T follicular helper cell (primary cell): ENCODE measurements around the gene CARF.
A peak's percentile ranks its signal among the peaks of the same experiment; 100 is the strongest.
"Not testable (repeated sequence)": the region's sequence is repeated elsewhere in the genome, so short reads cannot be mapped to it uniquely, and the experiment has no call there.

Source experiments
- DNase-seq: peaks from one replicate; pipeline ENCODE4 v3.0.0-alpha.2; 2020; ENCODE audit warnings: low read depth

CARF gene

DNA sequence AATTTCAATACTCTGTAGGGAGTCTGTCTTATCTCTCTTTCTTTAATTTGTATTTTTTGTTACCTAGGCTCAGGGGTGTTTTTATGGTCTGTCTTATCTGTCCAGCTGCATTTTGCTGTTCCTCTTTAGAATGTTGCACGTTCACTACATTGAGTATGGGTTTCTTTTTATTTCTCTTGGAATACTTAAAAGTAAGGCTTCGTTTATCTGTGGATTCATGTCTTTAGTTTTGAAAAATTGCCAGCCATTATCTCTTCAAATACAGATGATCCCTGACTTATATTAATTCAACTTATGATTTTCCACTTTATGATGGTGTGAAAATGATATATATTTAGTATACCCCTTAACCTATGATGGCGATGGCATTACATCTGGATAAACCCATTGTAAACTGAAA lies 26.9 kb downstream of the CARF start:
- no peak for DNase-seq

DNA sequence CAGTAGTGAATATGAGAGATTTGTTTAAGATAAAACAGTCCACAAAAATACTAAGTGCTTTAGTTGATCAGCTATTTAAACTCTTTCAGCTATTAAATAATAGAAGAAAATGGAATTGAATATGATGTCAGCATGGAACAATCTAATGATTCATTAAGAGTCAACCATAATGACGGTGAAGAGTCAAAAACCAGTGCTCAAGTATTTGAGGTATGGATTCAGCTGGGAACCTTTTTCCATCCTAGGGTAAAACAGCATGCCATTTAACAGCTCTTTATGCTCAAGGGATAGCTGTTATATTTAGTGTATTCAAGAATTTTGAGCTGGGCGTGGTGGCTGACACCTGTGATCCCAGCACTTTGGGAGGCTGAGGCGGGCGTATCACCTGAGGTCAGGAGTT lies 29.7 kb downstream of the CARF start:
- DNase-seq = no peak

DNA sequence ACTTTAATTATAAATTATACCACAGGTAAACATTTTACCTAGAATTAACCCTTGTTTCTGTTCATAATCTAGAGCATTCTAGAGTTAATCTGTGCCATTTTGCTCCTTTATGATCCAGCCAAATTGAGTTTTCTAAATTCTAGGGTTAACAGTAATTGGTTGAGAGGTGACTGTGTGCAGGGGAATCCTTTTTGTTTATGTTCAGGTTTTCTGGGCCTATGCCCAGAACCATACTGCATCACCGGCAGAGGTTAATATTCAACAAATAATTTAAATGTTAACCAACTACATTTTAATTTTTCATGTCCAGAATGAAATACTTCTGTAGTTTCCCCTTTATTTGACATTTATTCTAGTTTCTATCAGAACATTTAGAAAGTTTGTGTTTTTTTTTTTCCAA lies 32.3 kb downstream of the CARF start:
- DNase-seq = no peak

GRCh38 chr2:202944816-202945215 lies 32.7 kb downstream of the CARF start:
- no peak for DNase-seq

GRCh38 chr2:202945497-202945896 lies 33.4 kb downstream of the CARF start:
- no peak for DNase-seq

GRCh38 chr2:202949333-202949732 lies 37.3 kb downstream of the CARF start:
- DNase-seq = not testable (repeated sequence)

- no peak for DNase-seq
These were observed 38.5 kb downstream of the CARF start for GRCh38 chr2:202950592-202950991.

- no peak for DNase-seq
These were observed 48.4 kb downstream of the CARF start for GRCh38 chr2:202960524-202960923.

GRCh38 chr2:202963712-202964111 lies 51.6 kb downstream of the CARF start:
- no peak for DNase-seq

DNA sequence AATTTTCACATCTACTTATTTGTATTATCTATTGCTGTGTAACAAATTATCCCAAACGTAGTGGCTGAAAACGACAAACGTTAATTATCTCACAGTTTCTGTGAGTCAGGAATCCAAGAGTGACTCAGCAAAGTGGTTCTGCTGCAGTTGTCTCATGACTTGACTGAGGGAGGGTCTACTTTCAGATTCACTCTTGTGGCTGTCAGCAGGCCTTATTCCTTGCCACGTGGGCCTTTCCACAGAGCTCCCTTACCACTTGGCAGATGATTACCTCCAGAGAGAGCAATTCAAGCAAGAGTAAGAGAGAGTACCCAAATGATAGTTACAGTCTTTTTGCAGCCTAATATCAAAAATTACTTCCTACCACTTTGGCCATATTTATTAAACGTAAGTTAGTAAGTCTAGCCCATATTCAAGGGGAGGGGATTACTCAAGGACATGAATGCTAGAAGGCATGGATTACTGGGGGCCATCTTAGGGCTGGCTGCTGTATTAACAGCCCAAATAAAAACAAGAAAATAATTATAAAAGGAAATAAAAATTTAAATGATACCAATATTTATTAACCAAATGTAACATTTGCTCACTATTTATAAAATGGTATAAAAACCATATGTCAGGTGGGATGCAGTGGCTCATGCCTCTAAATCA lies 53.9 kb downstream of the CARF start:
- DNase-seq = no peak

DNA sequence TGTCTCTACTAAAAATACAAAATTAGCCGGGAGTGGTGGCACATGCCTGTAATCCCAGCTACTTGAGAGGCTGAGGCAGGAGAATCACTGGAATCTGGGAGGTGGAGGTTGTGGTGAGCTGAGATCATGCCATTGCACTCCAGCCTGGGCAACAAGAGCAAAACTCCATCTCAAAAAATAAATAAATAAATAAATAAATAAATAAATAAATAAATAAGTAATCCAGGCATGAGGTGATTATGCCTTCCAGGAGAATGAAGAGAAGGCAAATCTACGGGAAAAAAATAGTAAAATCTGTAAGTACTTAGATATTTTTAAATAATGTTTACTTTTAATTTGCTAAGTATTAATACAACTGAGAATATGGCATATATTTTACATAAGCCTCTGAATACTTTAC lies 57.3 kb downstream of the CARF start:
- DNase-seq = not testable (repeated sequence)

- DNase-seq = no peak
These were observed 64.7 kb downstream of the CARF start for GRCh38 chr2:202976809-202977208.

DNA sequence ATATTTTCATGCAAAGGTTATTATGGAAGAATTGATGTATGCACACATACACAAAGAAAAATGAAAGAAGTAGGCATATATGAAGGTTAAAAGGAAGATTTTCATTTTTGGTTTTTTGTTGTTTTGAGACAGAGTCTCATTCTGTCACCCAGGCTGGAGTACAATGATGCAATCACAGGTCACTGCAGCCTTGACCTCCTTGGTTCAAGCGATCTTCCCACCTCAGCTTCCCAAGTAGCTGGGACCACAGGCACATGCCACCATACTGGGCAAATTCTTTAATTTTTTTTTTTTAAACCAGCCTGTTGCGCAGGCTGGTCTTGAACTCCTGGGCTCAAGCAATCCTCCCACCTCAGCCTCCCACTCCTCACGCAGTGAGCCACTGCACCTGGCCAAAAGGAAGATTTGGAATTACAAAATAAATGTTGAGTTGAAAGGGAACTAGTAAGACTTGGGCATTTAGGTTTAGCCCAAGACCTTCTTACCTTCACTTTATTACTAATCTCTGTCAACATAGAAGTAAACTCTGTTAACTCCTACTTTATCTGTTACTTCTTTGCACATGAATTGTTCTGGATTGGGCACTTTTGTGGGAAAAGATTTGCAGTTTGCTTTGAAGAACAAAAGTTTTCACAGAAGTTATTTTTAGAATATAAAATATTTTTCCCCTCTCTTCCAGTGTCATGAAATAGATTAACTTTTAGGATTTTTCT lies 70.9 kb downstream of the CARF start:
- no peak for DNase-seq

DNA sequence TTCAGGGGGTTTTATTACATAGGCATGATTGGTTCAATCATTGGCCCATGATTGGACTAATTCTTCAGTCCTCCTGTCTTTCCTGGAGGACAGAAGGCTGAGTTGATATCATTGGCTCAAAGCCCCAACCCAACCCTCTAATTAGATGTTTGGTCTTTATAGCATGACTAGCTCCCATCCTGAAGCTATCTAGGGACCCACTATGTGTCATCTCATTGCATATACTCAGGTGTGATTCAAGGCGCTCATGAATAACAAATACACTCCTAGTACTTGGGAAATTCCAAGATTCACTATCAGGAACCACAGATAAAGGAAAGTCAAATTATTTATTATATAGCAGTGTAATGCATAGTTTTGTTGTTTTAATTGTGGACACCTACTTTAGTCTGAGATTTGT lies 77.7 kb downstream of the CARF start:
- DNase-seq = no peak

DNA sequence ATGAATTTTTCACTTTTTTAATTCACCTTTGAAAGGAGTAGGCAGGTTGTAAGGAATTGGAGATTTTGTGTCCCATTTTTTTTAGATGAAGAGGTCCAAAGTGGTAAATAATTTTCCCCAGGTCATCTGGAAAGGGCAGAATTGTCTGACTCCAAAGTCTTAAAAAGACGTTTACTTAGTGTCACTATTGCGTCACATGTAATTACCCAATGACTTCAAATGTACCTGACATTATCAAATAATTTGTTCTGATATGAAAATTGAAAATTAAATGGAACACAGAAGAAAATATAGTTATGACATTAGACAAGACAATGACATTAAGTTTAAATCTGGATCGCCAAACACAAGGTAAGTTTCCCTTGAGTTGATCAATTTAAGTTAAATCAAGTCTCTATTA lies 78.4 kb downstream of the CARF start:
- no peak for DNase-seq

GRCh38 chr2:202997113-202997512 lies 85.0 kb downstream of the CARF start:
- DNase-seq = not testable (repeated sequence)

DNA sequence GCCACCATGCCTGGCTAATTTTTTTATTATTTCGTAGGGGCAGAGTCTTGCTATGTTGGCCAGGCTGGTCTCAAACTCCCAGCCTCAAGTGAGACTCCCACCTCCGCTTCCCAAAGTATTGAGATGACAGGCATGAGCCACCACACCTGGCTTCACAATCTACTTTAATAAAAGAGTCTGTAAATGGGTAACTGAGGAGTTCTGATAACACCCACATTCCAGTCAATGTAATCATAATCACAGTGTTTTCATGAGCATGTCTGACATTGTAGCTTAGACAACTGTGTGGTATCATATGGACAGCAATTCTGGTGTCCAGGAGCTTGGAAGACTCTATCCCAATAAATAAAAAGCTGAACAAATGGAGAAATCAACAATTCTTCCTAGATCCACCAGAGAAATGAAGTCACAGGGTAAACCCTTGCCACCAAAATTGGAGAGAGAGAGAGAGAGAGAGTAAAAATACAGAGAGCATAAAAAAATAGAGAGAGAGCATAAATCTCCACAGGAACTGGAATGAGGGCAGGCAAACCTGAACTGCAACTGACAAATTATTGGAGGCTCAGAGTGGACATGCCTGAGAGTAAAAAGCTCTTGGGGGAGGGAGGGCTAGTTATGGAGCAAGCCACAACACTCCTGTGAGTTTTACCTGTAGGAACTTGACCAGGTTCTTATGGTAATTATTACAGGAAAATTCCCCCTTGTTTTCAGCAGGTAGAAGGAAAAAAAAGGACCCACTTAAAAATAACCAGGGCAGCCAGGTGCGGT lies 90.2 kb downstream of the CARF start:
- DNase-seq = no peak

GRCh38 chr2:203003716-203004115 lies 91.6 kb downstream of the CARF start:
- DNase-seq = no peak

- DNase-seq = peak; percentile 91
These were observed 102.6 kb downstream of the CARF start, which contains the start of gene NBEAL1 for GRCh38 chr2:203014456-203015199. TSS of gene NBEAL1 (plus strand) at chr2:203014875. CDS start at chr2:203016385, 1,510 bp downstream.

DNA sequence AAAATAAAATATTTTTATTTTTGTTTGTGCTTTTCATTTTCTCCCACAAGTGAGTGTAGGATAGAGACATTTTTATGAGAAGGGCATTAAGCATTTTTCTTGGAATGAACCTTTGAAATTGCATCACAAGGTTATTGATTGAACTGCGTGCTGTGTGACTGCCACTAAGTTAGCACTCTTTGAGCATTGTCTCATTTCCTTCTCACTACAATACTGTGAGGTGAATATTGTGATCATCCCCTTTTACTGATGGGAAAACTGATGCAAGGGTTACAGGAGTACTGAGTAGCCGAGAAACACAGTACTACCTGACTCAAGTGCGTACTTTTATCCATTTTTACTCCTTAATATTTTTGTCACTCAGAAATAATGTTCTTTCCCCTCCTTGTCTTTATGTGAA lies 104.6 kb downstream of the CARF start:
- no peak for DNase-seq

GRCh38 chr2:203018181-203018580 lies 106.1 kb downstream of the CARF start:
- DNase-seq = no peak

DNA sequence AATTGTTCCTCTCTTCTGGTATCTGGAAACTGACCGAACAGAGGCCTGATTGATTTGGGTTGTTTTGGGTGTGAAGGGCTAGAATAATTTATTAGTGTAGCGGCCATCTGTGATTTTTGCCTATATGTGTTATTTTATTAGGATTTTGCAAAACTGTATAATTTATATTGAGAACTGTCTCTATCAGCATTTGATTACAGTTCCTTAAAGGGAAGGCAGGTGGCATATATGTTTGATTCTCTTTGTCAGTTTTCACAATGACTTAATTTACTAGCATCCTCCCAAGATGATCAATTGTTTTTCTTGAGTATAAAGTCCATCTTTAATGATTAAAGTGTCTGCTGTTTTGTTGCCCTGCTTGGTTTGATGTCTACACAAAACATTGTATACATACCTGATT lies 107.1 kb downstream of the CARF start:
- DNase-seq = no peak
